Keratinocyte (primary cell): ENCODE results near the gene HOXC12. TPM values are rescaled to one million over a fixed set of nuclear protein-coding genes. Genes with fewer than 3 reads are reported as not detected.

ENCODE experiments used
- DNase-seq: peaks from one replicate; pipeline ENCODE4 v3.0.0-alpha.2; 2011; ENCODE audit warnings: low read depth, missing footprints, low spot score
- FAIRE-seq: peaks from 2 replicates; lab custom pipeline; 2011; peaks lifted over from hg19 to GRCh38; lab: Jason Lieb, UNC
- H2AFZ ChIP-seq: 2 replicates; pipeline ENCODE4 v1.6.0; 2012; ENCODE audit warnings: low read length, control low read depth, inconsistent platforms; ENCODE audit not compliant: control insufficient read depth
- H3K27ac ChIP-seq: 2 replicates; pipeline ENCODE4 v1.5.1; 2011; ENCODE audit warnings: low read length; ENCODE audit not compliant: control insufficient read depth, insufficient read depth
- H3K27me3 ChIP-seq: 3 replicates; pipeline ENCODE4 v1.6.0; 2011; ENCODE audit warnings: low read length; ENCODE audit not compliant: control insufficient read depth, insufficient read depth; ENCODE audit errors: extremely low read depth
- H3K36me3 ChIP-seq, 2 experiments: 2 replicates in 1 of 2; 3 replicates in 1 of 2; pipeline ENCODE4 v1.5.1; 2011; ENCODE audit warnings: low read length in 2 of 2, mild to moderate bottlenecking in 1 of 2; ENCODE audit not compliant: control insufficient read depth in 2 of 2, insufficient read depth in 2 of 2; ENCODE audit errors: extremely low read depth in 1 of 2
- H3K4me1 ChIP-seq: 3 replicates; pipeline ENCODE4 v1.5.1; 2011; ENCODE audit warnings: low read length; ENCODE audit not compliant: control insufficient read depth, insufficient read depth; ENCODE audit errors: extremely low read depth
- H3K4me2 ChIP-seq: 3 replicates; pipeline ENCODE4 v1.6.0; 2011; ENCODE audit warnings: low read depth, low read length; ENCODE audit not compliant: control insufficient read depth, insufficient read depth; ENCODE audit errors: extremely low read depth
- H3K4me3 ChIP-seq, 3 experiments: fragments of 200-600 bp in 1 of 3; sonication (generic) in 1 of 3; 2 replicates in 2 of 3; 3 replicates in 1 of 3; pipeline ENCODE4 v1.5.1; 2011 to 2016; ENCODE audit warnings: low read length in 3 of 3, mild to moderate bottlenecking in 3 of 3, control low read depth in 2 of 3, inconsistent platforms in 1 of 3, low read depth in 1 of 3, mixed read lengths in 1 of 3, mixed run types in 1 of 3, moderate library complexity in 1 of 3; ENCODE audit not compliant: control insufficient read depth in 2 of 3, insufficient read depth in 2 of 3; ENCODE audit errors: extremely low read depth in 1 of 3
- H3K79me2 ChIP-seq: 2 replicates; pipeline ENCODE4 v1.6.0; 2012; ENCODE audit warnings: low read length; ENCODE audit not compliant: control insufficient read depth, insufficient read depth
- H3K9ac ChIP-seq: 3 replicates; pipeline ENCODE4 v1.6.0; 2011; ENCODE audit warnings: low read length; ENCODE audit not compliant: control insufficient read depth, insufficient read depth; ENCODE audit errors: extremely low read depth
- H3K9me1 ChIP-seq: 3 replicates; pipeline ENCODE4 v1.6.0; 2011; ENCODE audit warnings: low read length; ENCODE audit not compliant: control insufficient read depth, insufficient read depth; ENCODE audit errors: extremely low read depth
- H3K9me3 ChIP-seq: 2 replicates; pipeline ENCODE4 v1.5.1; 2012; ENCODE audit warnings: low read depth, low read length; ENCODE audit not compliant: control insufficient read depth
- H4K20me1 ChIP-seq: 3 replicates; pipeline ENCODE4 v1.6.0; 2011; ENCODE audit warnings: low read length; ENCODE audit not compliant: control insufficient read depth, insufficient read depth; ENCODE audit errors: extremely low read depth
- EZH2 ChIP-seq: IDR thresholded peaks from one replicate; pipeline ENCODE4 v1.6.1; 2012; ENCODE audit warnings: inconsistent platforms, mild to moderate bottlenecking, low read length, moderate library complexity
- dilution Hi-C: fragments of 300-500 bp; cut with MboI; formaldehyde crosslinking; loops from one replicate; pipeline ENCODE4 v1.7.0; 2020; ENCODE audit warnings: low sequenced_read_pairs; ENCODE audit not compliant: extremely low pct_ligation_motif_present
- polyA plus RNA-seq, 5 experiments: library from polyadenylated mRNA; depleted of rRNA in 3 of 5; stranded (reverse) in 3 of 5; stranded (forward) in 1 of 5; unstranded in 1 of 5; fragments of >200 nt; gene quantifications; 1 replicate in 1 of 5; 2 replicates in 3 of 5; 3 replicates in 1 of 5; pipeline versions ENCODE4 v1.2.1 to v1.2.3, GENCODE V29; 2011 to 2012; ENCODE audit warnings: missing spikeins in 2 of 5, low read depth in 1 of 5, low replicate concordance in 1 of 5
- TF ChIP-seq, protein P1 (sequence below), 3 experiments: IDR thresholded peaks in 1 of 3; conservative IDR thresholded peaks in 1 of 3; optimal IDR thresholded peaks in 1 of 3; 2 replicates in 2 of 3; 3 replicates in 1 of 3; pipeline versions ENCODE3 to v1.5.1; 2011; ENCODE audit warnings: low read length in 3 of 3, mild to moderate bottlenecking in 3 of 3, moderate library complexity in 2 of 3, control low read depth in 1 of 3, inconsistent platforms in 1 of 3; ENCODE audit not compliant: insufficient read depth in 2 of 3; ENCODE audit errors: extremely low read depth in 1 of 3

Gene HOXC12
- polyA plus RNA-seq, 1 donor (not counting 4 experiments of a cell fraction or from before 2014, with no cell fraction given), result 0.47 TPM

- no peaks in the 10 kb centered on the region for H3K36me3 ChIP-seq
- H3K9me1 ChIP-seq, result no peaks in the 10 kb centered on the region
- H3K4me2 ChIP-seq, result no peak overlapping the region
- H3K27ac ChIP-seq, result no peak overlapping the region
- dilution Hi-C loops, result no loop called here
- FAIRE-seq (no peak), DNase-seq (no peak)
- H3K9ac ChIP-seq, result no peak overlapping the region
- no peak overlapping the region for H3K4me3 ChIP-seq
- TF ChIP-seq EZH2, result peak; percentile 37
- TF ChIP-seq, protein P1, sequence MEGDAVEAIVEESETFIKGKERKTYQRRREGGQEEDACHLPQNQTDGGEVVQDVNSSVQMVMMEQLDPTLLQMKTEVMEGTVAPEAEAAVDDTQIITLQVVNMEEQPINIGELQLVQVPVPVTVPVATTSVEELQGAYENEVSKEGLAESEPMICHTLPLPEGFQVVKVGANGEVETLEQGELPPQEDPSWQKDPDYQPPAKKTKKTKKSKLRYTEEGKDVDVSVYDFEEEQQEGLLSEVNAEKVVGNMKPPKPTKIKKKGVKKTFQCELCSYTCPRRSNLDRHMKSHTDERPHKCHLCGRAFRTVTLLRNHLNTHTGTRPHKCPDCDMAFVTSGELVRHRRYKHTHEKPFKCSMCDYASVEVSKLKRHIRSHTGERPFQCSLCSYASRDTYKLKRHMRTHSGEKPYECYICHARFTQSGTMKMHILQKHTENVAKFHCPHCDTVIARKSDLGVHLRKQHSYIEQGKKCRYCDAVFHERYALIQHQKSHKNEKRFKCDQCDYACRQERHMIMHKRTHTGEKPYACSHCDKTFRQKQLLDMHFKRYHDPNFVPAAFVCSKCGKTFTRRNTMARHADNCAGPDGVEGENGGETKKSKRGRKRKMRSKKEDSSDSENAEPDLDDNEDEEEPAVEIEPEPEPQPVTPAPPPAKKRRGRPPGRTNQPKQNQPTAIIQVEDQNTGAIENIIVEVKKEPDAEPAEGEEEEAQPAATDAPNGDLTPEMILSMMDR (optimal IDR thresholded peaks at IDR 0.05 in 1 of 3, IDR thresholded peaks at IDR 0.05 in 1 of 3, conservative IDR thresholded peaks at IDR 0.05 in 1 of 3; ENCODE audit: extremely low read depth in 1 of 3, insufficient read depth in 2 of 3, low read length in 3 of 3), result no peak
- H4K20me1 ChIP-seq, result no peaks in the 10 kb centered on the region
- no peaks in the 10 kb centered on the region for H3K79me2 ChIP-seq
- peaks cover 26% of the 10 kb centered on the region for H3K4me1 ChIP-seq
- H3K9me3 ChIP-seq, result no peaks in the 10 kb centered on the region
- H3K27me3 ChIP-seq, result peaks cover 69% of the 10 kb centered on the region
- H2AFZ ChIP-seq, result no peak overlapping the region
Measured at GRCh38 chr12:53958128-53958527, 3.4 kb downstream of the HOXC12 start.

- FAIRE-seq, result no peak
- Histone ChIP-seq H3K27ac (no peak overlapping the region), H3K4me3 (no peak overlapping the region), H2AFZ (no peak overlapping the region), H3K79me2 (no peaks in the 10 kb centered on the region), H3K4me2 (no peak overlapping the region), H3K27me3 (peaks cover 58% of the 10 kb centered on the region), H4K20me1 (no peaks in the 10 kb centered on the region), H3K9ac (no peak overlapping the region), H3K36me3 (no peaks in the 10 kb centered on the region), H3K9me1 (no peaks in the 10 kb centered on the region), H3K9me3 (no peaks in the 10 kb centered on the region), H3K4me1 (peaks cover 21% of the 10 kb centered on the region)
- TF ChIP-seq, protein P1 (optimal IDR thresholded peaks at IDR 0.05 in 1 of 3, IDR thresholded peaks at IDR 0.05 in 1 of 3, conservative IDR thresholded peaks at IDR 0.05 in 1 of 3; ENCODE audit: extremely low read depth in 1 of 3, insufficient read depth in 2 of 3, low read length in 3 of 3), result no peak
- no peak for TF ChIP-seq EZH2
- dilution Hi-C loops, result no loop called here
- no peak for DNase-seq
Measured at GRCh38 chr12:53959314-53959713, 4.6 kb downstream of the HOXC12 start.
